Stomach (tissue), 4 donors: ENCODE measurements around the gene TMEM51.

Experiments used
- CTCF ChIP-seq, 7 experiments: fragments of 450-650 bp in 4 of 7; fragments of 200-600 bp in 3 of 7; sonication (generic) in 3 of 7; IDR thresholded peaks; one replicate each; pipeline ENCODE4 v1.5.1; 2016 to 2019; ENCODE audit warnings: antibody characterized with exemption in 7 of 7, control low read depth in 2 of 7, mild to moderate bottlenecking in 1 of 7
- EP300 ChIP-seq: sonication (generic); formaldehyde crosslinking; IDR thresholded peaks from one replicate; pipeline ENCODE4 v1.6.1; 2017; ENCODE audit warnings: antibody characterized with exemption
- POLR2A ChIP-seq, 4 donors: fragments of 450-650 bp; IDR thresholded peaks; one replicate each; pipeline ENCODE4 v1.6.1; 2016; ENCODE audit warnings: antibody characterized with exemption in 4 of 4, control low read depth in 2 of 4, mild to moderate bottlenecking in 1 of 4, moderate library complexity in 1 of 4
- POLR2AphosphoS5 ChIP-seq, 3 donors: sonication (generic); formaldehyde crosslinking; IDR thresholded peaks; one replicate each; pipeline ENCODE4 v1.6.1; 2016; ENCODE audit warnings: antibody characterized with exemption in 3 of 3

GRCh38 chr1:15151377-15151806 lies 2.2 kb upstream of the TMEM51 start:
- no peak for TF ChIP-seq CTCF (IDR thresholded peaks at IDR 0.05)
- TF ChIP-seq EP300: no peak
- TF ChIP-seq POLR2A (IDR thresholded peaks at IDR 0.05): no peak
- TF ChIP-seq POLR2AphosphoS5 (IDR thresholded peaks at IDR 0.05): no peak
